AML-193 (cell line): ENCODE results near the gene PPP2CA.
"Not testable (repeated sequence)": the region's sequence is repeated elsewhere in the genome, so short reads cannot be mapped to it uniquely, and the experiment has no call there.

Source experiments
- DNase-seq, 2 experiments: peaks; one replicate each; lab custom pipeline; 2025; lab: John Stamatoyannopoulos, UW

Gene PPP2CA

DNA sequence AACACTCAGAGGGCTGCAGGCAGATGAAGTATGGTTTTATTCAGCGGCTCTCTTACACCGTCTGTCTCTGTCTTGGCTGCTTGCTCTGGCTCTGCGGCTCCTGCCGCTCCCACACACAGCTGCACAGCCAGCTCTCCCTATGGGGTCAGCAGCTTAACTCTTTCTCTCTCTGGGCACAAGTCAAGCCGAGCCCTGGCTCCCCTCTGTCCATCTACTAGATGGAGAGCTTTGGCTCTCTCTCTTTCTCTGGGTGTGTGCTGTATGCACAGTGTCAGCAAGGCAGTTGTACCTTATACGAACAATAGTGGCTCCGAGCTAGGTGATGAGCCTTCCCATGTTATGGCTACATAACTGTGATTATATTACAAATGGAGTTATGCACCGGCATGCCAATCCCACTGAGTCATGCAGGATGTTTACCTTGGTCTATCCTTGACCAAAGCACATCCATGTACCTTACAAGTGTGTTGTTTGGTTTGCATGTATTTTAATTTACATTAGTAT is 19.3 kb upstream of the PPP2CA start:
- DNase-seq, result no peak

DNA sequence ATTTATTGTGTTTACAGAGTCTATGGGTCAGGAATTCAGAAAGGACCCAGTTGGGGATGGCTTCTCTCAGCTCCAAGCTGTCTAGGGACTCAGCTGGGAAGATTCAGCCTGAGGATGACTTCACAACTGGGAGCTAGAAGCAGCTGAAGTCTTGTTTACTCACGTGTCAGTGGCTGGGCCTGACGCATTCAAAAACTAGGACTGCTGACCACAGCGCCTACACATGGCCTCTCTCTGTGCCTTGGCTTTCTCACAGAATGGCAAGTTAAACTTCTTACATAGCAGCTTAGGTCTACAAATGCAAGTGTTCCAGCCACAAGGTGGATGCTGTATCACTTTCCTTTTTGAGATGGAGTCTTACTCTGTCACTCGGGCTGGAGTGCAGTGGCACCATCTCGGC is 16.3 kb upstream of the PPP2CA start:
- no peak for DNase-seq

DNA sequence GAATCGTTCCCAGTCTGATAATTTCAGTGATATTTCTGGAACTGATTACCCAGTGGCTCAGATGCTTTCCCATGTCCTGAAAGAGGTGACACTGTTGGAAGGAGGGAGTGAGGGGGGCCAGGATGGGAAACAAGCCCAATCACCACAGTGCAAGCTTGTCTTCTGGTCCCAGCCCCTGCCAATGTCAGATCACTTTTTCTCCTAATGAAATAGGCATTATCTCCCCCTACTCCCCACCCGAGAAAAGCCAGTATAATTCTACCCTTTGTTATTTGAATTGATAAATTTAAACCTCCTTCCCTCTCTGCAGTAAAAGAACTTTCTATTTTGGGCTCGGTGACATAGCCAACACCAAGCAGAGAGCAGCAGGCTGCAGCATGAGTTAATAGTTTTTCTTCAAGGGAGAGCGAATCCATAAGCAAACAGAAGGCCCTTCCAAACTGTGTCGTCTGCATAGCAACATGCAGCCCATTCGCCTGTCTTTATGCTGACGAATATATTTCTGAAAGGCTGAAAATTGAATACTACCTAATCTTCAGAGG is 14.6 kb upstream of the PPP2CA start:
- DNase-seq, result no peak

DNA sequence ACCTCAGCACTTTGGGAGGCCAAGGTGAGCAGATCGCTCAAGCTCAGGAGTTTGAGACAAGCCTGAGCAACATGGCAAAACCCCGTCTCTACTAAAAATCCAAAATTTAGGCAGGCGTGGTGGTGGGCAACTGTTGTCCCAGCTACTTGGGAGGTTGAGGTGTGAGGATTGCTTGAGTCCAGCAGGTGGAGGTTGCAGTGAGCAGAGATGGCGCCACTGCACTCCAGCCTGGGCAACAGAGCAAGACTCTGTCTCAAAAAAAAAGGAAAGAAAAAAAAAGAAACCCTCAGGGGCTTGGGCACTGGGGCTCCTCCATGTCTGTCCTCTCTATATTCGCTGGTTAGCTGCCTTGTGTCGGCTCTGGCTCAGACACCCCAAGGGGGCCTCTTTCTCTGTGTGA is 10.9 kb upstream of the PPP2CA start:
- no peak for DNase-seq

DNA sequence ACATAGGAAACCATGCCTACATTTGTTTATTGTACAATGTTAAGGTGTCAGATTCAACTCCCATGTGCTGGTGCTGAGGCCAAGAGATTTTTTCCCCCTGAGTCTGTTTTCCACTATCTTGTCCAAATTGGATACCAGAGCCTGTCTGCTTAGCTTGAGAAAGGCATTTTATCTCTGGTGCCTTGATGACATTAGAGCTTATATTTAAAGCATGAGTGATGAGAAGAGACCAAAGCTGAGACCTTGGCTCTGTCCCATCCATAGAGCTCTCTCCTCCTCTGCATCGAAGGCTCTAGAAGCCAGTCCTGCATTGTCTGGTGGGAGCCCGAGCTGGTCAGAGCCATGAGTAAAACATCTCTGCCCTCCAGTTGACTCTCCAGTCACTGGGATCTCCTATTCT is 10.4 kb upstream of the PPP2CA start:
- no peak for DNase-seq

DNA sequence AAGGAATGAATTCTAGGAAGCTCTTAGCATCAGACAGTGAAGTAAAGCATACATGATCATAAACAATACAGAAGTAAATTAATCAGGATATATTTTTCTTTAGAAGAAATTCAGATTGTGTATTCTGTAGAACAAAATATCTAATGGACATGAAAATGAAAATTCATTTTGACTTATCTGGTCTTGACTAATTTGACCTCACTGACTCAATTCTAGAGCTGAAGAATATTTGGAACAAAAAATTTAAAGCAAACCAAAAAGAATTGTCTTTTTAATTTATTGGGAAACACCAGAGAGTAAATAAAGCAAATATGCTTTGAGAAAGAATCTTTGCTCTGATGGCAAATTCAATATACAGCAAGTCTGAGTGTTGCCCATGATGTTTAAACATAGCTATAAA is 2.8 kb upstream of the PPP2CA start:
- no peak for DNase-seq

DNA sequence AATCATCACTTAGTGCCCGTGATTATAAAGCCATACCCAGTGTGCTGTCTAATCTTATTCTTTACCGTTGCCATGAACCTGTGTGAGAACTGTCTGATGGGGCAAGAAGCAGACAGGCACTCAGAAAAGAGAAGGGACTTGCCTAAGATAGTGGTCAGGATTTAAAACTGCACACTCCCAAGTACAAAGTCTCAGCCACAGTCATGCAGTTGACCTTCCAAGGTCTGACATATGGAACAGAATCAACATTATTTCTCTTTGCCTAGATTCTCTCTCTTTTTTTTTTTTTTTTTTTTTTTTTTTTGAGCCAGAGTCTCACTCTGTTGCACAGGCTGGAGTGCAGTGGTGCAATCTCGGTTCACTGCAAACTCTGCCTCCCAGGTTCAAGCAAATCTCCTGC is 1.9 kb upstream of the PPP2CA start:
- DNase-seq, result peak in 1 of 2 experiments; percentile 3

DNA sequence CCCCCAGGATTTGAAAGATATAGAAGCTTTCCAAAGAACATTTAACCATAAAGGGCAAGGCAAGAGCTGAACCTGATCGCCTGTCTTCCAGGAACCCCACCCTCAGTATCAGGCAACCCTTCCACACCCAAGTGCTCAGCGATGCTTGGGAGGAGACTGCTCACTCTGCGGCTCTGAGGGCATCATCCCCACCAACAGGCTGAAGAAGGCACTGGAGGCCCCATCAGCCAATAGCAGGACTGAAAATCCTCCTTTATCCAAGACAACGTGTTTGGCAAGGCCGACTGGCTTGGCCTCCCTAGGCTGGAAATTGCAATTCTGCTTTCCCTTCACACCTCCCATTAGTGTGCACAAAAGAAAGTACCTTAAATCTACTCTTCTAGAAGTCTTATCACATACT is 1.4 kb upstream of the PPP2CA start:
- DNase-seq, result no peak

DNA sequence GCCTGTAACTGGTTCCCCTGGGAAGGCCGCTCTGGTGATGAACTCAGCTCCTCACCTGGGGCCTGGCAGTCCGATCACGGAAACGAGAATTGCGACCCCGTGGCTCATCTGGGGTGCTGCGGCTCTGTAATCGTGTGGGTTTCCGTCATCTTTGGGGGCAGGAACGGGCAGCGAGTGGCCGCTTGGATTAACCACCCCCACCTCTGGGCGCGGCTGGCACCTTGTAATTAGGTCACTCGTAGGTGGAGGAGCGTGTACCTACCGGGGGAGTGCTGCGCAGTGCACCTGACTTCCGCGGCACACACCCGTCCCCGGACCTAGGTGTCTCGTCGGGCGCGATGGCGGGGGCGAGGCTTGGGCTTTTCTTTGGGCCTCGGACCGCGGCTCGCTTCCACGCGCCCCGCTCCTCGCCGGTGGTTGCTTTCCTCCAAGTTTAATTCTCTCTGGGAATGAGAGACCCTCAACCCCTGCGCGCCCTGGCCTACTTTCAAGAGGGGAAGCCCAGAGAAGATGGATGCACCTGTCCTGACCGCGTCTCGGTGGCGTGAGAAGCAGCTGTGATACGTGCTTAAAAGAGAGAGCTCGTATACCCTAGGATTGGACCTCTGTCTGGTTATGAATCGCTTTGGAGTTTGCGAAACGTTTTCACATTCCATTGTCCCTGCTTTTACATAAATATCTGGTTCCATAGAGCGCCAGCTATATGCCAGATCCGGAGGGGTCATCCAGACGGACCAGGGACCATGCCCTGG is 744 bp upstream of the PPP2CA start:
- DNase-seq, result no peak

DNA sequence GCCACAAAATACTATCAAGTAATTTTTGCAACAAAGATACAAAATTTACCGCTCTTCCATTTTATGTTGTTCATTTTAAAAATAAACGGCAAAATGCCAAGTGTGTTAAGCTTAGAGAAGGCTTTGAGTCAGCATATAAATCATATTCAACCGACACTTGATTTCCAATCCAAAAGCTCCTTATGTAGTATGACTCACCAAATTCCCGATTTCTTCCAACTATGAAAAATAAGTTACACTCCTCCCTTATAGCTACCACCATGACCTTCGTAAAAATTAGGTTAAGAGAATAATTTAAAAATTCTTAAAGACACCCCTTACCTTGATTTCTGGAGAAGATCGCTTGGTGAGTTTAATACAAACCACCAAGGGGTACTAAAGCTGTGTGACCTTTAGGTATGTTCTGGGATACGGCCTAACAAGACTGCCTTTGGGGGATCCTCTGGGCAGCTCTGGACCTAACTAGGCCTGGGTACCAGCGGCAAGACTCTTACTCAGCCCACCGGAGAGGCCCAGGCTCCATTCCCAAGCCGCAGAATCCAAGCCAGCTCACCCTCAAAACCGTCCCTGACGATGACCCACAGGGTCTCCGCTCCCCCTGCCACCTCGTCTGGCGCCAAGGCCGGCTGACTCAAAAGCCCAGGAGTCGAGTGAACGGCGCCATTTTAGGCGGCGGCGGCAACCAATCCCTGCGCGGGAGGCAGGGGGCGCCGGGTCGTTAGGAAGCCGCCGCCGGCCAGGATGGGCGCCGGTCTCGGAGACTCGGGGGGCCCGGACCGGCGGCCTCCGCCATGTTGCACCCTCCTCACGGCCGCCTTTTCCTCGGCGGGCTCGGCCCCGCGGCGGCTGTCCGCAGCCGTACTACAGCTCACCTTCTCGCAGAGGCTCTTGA is 739 bp downstream of the PPP2CA start:
- peak; percentile 27 to 35 for DNase-seq

DNA sequence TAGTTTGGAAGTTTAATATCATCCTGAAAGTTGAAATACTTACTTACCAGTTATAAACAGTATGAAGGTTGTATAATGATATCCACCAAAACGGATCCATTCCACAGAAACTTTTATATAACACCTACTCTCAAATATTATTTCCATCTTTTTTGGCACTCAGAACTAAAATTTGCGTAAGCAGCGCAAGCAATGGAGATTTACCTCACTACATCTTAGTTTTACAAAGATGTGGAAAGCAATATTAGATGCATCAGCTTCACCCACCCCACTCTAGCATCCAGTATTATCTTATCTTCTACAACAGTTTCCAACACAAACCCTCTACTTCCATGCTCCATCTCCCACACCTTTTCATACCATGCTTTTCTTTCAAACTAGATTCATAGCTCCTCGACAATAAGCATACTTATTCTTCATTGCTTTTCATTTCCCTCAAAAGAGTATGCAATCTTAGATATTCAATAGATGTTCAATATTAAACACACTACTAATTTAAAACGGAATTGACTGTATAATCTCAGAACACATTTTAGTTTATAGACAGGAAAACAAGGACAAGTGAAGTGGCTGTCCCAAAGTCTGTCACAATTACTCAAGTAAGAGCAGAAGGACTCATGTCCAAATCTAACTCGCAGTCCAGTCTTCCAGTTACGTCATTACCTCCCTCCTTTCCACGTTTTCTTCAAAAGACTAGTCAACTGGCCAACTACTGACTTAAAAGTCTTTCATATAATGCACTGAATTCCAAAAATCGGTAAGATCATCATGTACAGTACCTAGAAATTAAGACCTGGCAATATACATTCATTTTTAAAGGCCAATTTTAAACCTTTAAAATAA is 2.2 kb downstream of the PPP2CA start:
- DNase-seq, result peak in 1 of 2 experiments; percentile 15

DNA sequence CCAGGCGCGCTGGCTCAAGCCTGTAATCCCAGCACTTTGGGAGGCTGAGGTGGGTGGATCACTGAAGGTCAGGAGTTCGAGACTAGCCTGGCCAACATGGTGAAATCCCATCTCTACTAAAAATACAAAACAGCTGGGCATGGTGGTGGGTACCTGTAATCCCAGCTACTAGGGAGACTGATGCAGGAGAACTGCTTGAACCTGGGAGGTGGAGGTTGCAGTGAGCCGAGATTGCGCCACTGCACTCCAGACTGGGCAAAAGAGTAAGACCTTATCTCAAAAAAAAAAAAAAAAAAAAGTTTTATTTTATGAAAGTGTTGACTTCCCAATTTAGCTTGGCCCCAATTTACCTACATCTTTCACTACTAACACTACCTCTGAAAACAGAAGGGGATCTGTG is 4.2 kb downstream of the PPP2CA start:
- not testable (repeated sequence) for DNase-seq

DNA sequence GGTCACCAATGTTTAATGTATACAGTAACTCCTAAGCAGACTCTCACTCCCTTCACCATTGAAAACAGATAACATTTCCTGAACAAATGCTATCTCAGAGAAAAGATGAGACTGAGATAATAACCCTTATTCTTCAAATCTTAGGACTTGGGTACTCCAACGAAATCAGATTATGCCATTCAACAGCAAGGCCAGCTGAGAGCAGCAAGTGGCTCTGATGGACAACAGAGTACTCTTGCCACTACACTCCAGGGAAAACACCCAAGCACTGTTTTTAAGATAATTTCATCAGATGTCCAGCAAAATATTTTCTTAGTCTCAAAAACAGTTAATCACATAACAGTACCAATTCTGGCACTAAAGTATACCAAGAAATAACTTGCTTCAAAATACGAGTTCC is 10.1 kb downstream of the PPP2CA start:
- DNase-seq, result no peak

DNA sequence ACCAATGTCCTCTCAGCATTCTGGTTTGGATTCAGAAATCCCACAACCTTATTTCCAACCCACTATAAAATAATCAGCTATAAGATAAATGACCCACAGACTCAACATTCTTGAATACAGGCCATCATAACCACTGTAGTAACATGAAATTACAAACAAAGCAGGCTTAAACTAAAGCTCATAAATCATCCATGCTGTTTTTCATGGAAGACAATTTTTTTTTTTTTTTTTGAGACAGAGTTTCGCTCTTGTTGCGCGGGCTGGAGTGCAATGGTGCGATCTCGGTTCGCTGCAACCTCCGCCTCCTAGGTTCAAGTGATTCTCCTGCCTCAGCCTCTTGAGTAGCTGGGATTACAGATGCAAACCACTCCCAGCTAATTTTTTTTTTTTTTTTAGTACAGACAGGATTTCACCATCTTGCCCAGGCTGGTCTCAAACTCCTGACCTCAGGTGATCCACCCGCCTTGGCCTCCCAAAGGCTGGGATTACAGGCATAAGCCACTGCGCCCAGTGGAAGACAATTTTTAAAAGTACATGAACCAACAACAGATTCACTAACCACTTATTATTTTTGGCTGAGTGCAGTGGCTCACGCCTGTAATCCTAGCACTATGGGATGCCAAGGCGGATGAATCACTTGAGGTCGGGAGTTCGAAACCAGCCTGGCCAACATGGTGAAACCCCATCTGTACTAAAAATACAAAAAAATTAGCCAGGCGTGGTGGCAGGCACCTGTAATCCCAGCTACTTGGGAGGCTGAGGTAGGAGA is 14.4 kb downstream of the PPP2CA start:
- not testable (repeated sequence) for DNase-seq

DNA sequence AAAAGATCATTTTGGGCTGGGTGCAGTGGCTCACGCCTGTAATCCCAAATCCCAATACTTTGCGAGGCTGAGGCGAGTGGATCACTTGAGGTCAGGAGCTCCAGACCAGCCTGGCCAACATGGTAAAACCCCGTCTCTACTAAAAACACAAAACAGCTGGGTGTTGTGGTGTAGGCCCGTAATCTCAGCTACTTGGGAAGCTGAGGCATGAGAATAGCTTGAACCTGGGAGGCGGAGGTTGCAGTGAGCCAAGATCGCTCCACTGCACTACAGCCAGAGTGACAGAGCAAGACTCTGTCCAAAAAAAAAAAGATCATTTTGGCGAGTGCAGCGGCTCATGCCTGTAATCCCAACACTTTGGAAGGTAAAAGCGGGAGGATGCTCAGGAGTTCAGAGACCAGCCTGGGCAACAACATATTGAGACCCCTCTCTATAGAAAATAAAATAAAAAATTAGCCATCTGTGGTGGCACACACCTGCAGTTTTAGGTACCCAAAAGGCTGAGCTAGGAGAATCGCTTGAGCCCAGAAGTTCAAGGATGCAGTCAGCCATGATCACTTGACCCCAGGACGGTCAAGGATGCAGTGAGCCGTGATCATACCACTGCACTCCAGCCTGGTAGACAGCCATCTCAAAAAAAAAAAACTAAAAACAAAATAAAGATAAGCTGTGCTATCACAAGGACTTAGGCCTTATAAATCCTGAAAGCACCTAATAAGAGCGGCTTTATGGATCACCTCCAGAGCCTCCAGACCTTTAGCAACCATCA is 16.2 kb downstream of the PPP2CA start:
- DNase-seq, result no peak

DNA sequence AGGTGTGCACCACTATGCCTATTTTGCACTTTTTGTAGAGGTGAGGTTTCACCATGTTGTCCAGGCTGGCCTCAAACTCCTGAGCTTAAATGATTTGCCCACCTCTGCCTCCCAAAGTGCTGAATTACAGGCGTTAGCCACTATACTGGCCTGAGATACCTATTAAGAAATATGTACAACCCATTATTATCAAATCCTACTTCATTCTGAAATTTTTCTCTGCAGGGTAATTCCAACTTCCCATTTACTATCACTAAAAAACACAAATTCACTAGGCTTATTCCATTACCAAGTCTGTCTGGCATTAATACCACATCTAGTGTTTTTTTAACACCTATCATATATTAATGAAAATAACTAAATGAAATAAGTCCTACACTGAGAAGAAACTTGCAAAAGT is 18.2 kb downstream of the PPP2CA start:
- DNase-seq, result no peak

DNA sequence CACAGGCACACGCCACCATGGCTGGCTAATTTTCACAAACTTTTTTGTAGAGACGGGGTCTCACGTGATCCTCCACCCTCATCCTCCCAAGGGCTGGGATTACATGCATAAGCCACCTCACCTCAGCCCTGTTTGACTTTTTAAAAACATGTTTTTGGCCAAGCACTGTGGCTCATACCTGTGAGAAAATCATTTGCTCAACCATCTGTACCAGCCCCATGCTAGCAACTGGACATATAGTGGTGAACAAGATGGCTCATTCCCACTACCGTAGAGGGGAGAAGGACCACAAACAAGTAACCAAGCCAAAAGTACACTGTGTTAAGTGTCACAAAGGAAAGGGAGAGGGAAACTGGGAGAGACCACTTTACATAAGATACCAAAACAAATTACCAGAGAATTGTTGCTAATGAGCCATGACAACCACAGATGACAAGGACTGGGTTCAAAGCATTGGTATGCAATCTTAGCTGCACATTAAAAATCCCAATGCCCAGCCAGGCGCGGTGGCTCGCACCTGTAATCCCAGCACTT is 19.2 kb downstream of the PPP2CA start:
- no peak for DNase-seq

DNA sequence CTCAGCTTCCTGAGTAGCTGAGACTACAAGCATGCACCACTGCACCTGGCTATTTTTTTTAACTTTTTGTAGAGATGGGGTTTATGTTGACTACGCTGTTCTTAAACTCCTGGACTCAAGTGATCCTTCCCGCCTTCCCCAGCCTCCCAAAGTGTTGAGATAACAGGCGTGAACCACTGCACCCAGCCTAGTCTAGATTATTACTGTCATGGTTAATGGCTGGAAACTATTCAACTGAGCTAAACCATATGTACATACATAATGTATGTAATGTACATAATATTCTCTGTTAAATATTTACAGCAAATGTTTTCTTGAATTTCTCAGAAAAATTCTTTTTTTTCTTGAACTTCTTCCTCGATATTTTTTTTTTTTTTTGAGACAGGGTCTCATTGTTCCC is 21.3 kb downstream of the PPP2CA start:
- DNase-seq, result no peak

DNA sequence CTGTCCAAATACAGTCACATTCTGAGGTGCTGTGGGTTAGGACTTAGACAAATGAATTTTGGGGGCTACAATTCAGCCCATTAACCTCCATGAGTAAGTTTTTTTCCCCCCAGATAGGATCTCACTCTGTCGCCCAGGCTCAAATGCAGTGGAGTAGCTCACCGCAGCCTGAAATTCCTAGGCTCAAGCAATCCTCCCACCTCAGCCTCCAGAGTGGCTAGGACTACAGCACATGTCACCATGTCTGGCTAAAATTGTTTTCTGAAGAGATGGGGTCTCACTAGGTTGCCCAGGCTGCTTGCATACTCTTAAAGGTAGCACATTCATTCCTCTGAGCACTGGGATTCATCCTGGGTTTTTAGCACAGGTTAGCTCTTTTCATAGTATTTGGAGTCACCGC is 22.2 kb downstream of the PPP2CA start:
- DNase-seq, result no peak

DNA sequence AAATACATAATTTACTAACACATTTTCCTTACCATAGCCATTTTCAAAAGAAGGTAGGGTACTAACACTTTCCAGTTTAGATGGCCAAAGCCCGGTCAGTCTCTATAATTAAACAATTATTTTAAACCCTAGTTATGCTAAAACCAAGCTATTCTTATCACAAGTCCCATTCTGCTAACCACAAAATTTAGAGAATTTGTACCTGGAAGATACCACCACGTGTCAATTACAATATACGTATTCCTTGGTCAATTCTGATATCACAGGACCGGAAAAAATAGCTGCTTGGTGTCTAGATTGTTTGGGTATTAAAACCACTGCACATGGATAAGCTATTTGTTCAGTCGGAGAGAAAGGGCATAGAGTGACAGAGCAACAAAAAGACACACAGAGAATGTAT is 30.2 kb downstream of the PPP2CA start:
- DNase-seq, result no peak
